HK-2 (cell line): Measurements from ENCODE around the gene CNKSR1.

Experiments
- DNase-seq: peaks from one replicate; pipeline ENCODE4 v3.0.0-alpha.2; 2018; ENCODE audit not compliant: unreplicated experiment

Gene CNKSR1, protein sequence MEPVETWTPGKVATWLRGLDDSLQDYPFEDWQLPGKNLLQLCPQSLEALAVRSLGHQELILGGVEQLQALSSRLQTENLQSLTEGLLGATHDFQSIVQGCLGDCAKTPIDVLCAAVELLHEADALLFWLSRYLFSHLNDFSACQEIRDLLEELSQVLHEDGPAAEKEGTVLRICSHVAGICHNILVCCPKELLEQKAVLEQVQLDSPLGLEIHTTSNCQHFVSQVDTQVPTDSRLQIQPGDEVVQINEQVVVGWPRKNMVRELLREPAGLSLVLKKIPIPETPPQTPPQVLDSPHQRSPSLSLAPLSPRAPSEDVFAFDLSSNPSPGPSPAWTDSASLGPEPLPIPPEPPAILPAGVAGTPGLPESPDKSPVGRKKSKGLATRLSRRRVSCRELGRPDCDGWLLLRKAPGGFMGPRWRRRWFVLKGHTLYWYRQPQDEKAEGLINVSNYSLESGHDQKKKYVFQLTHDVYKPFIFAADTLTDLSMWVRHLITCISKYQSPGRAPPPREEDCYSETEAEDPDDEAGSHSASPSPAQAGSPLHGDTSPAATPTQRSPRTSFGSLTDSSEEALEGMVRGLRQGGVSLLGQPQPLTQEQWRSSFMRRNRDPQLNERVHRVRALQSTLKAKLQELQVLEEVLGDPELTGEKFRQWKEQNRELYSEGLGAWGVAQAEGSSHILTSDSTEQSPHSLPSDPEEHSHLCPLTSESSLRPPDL

DNA sequence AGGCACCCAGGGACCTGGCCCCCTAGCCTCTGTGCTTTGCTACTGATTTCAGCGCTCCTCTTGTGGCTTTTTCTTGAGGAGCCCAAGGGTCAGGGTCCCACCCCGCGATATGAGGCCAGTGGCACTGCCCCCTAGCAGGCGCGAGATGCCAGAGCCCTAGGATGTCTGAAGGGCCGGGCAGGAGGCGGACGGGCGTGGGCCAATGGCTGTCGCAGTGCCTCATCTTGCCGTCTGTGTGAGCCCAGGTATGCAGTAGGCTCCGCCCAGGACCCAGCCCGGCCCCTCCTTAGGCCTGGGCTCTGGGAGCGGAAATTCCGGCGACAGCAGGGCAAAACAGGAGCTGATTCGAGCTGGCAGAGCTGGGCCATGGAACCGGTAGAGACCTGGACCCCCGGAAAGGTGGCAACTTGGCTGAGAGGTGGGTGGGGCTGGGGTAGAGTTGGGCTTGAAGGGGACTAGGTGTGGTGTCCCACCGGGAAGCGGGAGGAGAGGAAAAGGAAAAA is at the start of gene CNKSR1:
TSS of gene CNKSR1 (plus strand) at position 310 of the 503 bp plus-strand sequence. CDS start at position 367, 57 bp downstream.
- no peak for DNase-seq

DNA sequence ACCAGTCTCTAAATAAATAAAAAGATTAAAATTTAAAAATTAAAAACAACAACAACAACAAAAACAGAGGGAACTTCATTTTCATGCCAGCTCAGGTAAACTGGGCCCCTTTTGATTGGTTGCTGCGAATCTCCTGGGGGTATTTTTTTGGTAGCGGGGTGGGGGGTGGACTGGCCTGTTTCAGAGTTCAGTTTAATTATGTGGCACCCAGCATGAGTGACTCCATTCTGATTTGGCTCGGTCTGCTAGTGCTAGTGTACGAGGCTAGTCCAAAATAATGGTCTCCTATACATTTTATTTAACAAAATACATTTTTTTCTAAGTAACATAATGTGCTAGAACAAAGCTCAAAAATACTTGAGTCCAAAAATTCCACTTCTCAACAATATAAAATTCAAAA is 47.5 kb upstream of the CNKSR1 start:
- DNase-seq = no peak

DNA sequence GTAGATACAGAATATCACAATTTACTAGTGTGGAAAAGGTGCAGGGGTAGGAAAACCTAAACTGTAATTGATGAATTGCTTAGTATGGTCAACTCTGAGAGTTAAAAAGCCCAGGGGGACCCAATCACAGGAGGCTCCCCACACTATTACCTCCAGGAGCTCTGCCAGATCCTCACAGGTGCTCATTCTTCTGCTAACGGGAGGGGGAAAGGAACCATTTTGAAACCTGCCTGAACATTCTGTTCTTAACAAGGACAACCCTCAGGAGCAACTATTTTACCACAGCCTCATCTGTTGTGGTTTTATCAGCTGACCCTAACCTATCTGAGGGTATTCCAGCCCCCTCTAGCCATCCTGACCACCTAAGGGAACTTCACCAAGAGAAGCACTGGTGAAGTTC is 46.6 kb upstream of the CNKSR1 start:
- DNase-seq = no peak

DNA sequence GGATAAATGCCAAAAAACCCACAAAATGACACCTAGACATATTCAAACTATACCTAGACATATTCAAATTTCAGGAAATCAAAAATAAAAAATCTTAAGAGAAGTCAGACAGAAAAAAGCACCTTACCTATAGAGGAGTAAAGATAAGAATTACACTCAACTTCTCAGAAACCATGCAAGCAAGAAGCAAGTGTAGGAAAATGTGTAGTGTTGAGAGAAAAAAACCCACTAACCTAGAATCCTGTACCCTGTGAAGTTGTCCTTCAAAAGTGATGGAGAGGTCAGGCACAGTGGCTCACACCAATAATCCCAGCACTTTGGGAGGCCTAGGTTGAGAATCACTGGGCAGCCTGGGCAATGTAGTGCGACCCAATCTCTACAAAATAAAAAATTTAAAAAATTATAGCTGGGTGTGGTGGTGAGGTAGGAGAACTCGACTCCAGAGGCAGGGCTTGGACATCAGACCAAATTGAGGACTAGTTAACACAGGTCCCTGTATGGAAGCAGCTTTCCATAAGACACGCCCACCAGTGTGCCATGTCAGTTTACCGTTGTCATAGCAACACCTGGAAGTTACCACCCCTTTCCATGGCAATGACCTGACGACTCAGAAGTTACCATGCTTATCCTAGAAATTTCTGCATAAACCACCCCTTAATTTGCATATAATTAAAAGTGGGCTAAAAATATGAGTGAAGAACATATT is 45.0 kb upstream of the CNKSR1 start:
- DNase-seq = no peak

DNA sequence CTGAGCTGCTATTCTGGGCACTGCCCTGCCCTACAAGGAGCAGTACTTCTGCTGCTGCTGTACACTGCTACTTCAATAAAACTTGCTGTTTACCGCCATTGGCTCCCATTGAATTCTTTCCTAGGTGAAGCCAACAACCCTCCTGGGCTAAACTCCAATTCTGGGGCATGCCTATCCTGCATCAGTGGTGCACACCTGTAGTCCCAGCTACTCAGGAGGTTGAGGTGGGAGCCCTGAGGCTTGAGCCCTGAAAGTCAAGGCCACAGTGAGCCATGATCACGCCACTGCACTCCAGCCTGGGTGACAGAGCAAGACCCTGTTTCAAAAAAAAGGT is 44.5 kb upstream of the CNKSR1 start:
- no peak for DNase-seq

DNA sequence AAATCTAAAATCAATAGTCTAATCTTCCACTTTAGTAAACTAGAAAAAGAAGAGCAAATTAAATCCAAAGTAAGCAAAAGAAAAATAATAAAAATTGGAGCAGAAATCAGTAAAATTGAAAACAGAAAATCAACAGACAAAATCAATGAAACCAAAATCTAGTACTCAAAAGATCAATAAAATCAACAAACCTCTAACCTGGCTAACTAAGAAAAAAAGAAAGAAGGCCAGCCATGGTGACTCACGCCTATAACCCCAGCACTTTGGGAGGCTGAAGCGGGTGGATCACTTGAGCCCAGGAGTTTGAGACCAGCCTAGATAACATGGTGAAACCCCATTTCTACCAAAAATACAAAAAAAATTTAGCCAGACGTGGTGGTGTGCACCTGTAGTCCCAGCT is 42.8 kb upstream of the CNKSR1 start:
- no peak for DNase-seq

DNA sequence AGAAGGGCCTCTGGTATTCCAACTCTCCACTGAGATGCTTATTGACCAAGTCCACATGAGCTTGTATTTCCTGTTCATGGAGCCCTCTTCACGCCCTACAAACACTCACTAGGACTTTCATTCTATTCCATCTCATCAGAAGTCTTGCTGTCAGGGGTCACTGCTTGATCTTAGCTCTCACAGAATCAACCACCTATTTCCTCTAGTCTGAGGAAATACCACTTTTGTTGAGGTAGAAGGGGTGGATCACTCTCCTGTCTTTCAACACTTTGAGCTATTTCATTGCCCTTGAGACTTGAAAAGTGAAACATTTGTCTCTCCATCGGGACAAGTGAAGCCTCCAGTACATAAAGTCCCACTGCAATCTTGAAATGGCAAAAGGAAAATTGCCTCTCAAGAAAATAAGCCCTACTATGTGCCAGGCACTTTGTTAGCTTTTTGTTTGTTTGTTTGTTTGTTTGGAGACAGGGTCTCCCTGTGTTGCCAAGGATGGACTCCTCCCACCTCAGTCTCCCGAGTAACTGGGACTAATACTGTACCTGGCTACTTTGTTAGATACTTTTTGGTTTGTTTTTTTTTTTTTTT is 38.2 kb upstream of the CNKSR1 start:
- DNase-seq = no peak

DNA sequence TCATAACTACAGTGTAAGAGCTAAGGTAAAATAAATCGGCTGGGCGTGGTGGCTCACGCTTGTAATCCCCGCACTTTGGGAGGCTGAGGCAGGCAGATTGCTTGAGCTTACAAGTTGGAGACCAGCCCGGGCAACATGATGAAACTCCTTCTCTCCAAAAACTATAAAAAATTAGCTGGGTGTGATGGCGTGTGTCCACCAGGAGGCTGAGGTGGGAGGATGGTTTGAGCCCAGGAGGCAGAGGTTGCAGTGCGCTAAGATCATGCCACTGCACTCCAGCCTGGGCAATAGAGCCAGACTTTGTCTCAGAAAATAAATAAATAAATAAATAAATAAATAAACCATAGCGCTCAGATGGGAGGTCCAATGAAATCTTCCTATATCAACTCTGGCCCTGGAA is 35.1 kb upstream of the CNKSR1 start:
- DNase-seq = no peak

DNA sequence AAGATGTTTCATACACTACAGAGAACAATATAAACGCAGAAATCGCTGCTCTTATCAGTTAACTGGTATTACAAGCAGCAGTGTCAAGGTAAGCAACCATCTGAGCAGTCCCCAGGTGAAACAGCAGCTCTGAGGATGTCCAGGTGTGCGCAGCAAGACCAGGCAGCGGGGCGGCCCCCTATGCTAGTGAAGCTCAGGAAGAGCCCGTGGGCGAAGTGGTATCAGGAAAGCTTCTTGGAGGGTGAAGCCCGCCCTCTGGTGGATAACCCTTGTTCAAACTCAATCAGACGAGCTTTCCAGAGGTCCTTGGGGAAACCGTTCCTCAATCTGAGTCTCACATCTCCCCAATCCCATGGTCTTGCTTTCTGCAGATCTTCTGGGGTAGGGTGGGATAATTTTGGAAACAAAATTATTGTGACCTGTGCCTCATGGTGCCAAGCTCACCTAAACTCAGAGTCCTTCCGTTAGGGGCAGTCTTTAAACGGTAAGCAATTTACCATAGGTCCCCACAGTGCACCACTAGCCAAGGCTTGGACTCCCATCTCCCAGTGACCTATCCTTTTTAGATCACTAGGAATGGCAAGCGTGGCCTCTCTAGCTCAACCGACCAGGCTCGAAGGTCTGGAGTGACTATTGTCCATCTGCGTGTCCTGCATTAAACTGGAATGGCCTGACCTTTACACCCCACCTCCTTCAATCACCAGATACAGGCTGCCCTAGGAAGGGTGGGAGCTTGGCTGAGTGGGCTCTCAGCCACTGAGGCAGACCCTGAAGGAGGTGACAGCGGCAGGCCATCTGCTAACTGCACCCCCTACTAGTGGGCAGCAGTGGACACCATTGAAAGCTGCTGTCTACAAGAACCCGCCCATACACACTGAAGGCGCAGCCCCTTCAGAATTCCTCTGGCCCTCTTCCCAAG is 32.0 kb upstream of the CNKSR1 start:
- peak; percentile 64 for DNase-seq

DNA sequence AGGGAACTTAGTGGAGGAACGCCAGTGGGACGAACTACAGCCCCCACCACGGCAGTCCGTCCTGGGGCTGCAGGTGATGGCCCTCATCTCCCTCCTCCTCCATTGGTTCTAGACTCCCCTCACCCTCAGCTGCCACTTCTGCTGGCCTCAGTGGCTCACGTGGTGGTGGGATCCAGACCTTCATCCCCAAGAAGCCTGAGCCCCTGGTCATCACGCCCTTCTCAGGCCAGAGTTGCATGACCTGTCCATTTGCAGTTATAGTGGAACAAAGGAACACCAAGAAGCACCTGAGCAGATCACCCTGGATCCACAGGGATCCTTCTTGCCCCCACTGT is 31.4 kb upstream of the CNKSR1 start:
- DNase-seq = no peak

DNA sequence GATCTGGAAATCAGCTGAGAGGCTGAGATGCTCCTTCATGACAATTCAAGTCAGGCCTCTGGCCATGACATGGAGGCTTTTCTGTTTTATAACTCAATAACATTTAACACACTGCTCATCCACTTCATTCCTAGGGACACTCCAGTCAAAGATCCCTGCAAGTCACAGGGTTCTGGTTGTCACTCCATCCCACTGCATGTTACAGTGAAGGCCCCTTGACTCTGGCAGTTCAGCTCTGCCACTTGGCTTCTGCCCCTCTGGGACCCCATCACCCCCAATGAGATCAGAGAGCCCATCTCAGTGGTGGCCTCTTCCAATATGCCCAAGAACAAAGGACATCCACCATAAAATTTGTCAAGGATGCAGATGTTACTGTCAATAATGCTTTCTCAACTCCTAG is 28.4 kb upstream of the CNKSR1 start:
- no peak for DNase-seq

DNA sequence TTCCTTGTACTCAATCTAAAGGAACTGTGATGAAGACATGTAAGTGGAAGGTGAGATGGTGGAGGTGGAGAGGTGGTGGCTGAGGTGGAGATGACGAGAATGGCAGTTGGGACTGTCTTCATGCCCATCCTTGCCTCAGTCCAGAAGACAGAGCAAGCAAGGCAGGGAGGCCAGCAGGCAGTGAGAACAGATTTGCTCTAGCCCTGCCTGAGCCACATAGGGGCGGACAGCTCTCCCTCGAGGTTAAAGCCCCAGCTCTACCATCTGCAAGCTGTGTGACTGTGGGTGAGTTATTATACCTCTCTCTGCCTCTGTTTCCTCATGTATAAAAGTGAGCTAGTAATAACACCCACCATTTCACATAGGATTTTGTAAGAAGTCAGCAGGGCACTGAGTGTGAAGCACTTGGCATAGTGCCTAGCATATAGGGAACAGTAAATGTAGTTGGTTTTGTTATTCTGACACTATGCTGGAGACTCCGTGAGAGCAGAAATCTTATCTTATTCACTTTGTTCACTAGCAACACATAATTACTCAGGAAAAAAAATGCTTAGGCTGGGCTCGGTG is 23.2 kb upstream of the CNKSR1 start:
- DNase-seq = no peak

DNA sequence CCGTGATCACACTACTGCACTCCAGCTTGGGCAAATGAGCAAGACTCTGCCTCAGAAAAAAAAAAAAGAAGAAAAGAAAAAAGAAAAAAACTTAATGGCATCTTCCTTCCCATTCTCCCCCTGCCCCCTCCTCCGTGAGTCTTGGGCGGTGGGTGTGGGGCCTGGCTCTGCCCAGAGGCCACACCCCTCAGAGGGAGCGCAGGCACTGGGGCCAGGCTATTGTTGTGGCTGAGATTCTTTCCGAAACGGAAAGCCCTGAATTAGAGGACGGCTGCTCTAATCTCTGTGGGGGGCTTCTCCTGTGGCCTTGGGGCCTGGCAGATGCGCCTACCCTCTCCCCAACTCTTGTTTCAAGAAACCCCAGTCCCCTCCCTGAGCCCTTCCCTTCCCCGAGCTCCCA is 22.5 kb upstream of the CNKSR1 start:
- no peak for DNase-seq

DNA sequence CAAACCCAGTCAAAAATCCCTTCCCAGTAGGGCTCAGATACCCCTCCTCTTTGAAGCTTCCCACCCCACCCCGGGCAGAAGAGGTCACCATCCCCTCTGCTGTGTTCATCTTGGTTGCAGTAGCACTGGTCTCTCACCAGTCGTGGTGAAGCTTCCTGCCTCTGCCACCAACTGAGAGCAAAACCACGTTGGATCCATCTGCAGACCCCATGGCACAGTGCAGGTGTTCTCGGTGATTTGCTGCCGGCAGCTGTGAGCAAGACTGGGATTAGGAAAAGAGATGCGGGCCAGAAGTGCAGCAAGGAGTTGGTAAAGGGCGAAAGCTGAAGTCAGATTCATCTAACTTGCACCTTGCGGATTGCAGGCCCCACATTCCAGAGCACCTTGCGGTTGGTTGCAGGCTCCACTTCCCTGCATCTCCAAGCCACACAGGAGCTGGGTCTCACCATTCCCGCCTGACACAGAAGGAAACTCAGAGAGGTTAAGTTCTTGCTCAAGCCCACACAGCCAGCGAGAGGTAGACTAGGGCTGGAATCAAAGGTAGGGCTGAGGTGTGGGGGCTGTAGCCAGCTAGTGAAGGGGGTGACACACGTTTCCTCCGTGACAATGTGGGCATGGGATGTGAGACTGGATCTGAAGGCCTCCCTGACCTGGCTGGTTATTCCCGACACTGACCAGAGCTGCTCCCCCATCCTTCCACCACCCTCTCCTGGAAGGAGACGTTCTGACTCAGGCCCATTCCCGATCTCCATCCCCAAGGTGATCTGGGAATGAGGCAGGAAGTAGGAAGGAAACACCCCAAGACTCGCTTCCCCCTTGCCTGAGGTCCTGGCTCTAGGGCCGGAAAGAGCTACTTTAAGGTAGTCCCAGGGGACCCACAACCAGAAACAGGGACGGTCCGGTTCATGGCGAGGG is 21.7 kb upstream of the CNKSR1 start:
- no peak for DNase-seq

DNA sequence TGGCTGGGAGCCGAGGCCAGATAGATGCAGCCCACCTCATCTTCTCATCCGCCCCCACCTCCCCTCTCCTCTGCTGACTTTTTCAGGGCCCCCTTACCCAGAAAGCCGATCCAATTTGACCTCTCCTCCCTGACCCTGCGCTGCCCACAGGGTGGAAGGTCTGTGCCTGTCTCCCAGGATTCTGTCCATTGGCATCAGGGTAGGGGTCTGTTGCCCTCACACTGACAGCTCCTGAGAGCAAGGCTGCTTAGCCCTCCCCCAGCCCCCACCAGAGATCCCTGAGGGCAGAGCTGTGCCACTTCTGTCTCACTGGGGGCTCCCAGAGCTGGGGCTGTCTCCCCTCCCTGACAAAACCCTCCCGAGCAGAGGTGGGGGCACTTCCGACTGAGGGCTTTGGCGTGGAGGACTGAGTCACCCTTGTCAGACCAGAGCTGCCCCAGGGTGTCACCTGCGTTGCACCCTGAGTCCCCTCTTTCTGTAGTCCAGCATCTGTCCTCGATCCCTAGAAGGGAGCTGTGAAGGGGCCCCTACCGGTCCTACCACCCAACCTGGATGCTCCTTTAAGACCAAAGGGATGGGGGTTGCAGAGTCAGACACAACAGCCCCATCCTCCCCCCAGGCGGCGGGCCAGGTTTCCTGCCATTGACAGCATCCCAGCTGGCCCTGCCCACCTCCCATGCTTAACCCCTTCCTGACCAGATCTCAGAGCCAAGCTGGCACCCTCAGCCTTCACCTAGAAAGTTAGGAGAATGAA is 20.8 kb upstream of the CNKSR1 start:
- no peak for DNase-seq

DNA sequence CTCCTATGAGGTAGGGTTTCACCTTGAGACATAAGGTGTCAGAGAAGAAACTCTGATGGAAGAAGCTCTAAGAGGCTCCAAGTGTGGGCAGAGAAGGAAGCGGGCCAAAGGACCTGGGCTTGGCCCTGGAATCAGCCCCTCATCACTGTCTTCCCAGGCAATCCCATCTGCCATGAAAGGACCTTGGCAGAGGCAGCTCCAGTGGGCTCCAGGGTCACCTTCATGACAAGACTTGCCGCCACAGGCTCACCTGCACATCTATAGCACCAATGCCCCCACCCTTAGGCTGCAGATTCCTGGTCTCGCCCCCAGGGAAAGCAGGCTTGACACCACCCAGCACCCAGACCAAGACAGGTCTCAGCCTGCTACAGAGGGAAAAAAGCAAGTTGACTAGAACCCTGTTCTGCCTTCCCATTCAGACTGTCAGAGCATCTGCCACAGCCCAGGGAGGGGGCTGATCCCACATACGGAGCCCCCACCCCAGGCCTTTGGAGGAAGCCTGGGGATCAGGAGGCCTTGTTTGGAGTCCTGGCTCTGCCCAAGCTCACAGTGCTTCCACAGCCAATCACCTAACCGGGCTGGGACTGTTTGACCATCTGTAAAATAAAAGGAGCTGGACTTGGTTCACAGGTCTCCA is 18.9 kb upstream of the CNKSR1 start:
- DNase-seq = no peak

DNA sequence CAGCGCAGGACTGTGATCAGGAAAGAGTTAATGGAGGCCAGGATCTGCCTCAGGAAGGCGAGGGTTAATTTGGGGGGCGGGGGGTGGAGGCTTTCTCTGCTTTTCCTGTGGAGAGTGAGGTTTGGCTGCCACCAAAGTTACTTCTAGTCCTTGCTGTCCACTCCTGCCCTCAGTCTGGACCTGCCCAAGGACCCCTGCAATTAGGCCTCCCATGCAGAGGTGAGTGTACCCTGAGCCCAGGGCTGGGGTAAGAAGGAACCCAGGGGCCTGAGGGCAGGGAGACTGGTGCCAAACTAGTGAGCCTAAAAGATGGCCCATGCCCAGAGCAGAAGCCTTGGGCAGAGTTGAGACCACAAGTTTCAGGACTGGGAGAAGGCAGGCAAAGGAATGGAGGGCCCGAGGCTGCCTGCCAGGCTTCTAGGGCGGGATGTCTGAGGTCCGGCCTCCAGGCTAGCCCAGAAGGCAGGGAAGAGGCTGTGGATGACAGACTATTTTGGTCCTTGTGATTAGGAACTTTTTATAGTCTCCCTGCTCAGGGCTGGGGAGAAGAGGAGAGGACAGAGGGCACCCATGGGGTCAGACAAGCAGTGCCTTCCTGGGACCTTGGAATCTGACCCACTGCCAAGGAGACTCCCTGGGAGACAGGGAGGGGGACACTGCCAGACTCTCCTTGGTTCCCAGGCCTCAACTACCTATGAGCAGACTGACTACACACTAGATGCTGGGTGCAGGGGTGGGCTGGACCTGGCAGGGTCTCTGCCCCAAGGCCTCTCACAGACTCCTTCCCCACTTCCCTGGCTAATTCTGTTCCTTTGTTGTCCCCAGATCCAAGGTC is 18.2 kb upstream of the CNKSR1 start, which contains the start of gene FAM110D:
TSS of gene FAM110D (plus strand) at position 172 of the 835 bp plus-strand sequence. CDS start 2,213 bp downstream, outside the sequence.
- no peak for DNase-seq

DNA sequence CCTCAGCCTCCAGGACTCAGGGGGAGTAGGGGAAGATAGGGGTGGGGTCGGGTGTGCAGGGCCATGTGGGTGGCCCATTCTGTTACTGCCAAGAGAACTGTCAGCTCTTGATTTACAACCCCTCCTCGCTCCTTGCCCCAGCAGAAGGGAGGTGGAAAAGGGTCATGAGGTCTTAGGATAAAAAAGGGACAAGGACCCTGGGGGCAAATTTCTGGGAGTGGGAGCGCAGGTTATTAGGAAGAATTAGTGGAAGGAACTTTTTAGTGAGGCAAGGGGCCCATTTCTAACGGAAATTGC is 17.6 kb upstream of the CNKSR1 start:
- no peak for DNase-seq
